Neural cell (in vitro differentiated cells): ENCODE measurements around the gene MIGA2.

Experiments
- CTCF ChIP-seq: fragments of 450-650 bp; IDR thresholded peaks from 2 replicates; pipeline ENCODE4 v1.5.1; 2014; ENCODE audit warnings: antibody characterized with exemption, mild to moderate bottlenecking, moderate library complexity; ENCODE audit not compliant: poor library complexity, severe bottlenecking
- EP300 ChIP-seq: fragments of 450-650 bp; conservative IDR thresholded peaks from 2 replicates; pipeline ENCODE4 v1.6.1; 2014; ENCODE audit warnings: antibody characterized with exemption, mild to moderate bottlenecking, moderate library complexity; ENCODE audit not compliant: poor library complexity, severe bottlenecking
- EZH2 ChIP-seq: fragments of 200-600, 300-800 bp; shearing (Covaris generic), sonication (generic); IDR thresholded peaks from 2 replicates; pipeline ENCODE4 v1.6.1; 2014; ENCODE audit warnings: antibody characterized with exemption, low read length, borderline replicate concordance, mild to moderate bottlenecking; ENCODE audit not compliant: insufficient read depth, poor library complexity, severe bottlenecking
- MXI1 ChIP-seq: fragments of 450-650 bp; conservative IDR thresholded peaks from 2 replicates; pipeline ENCODE4 v1.6.1; 2014; ENCODE audit warnings: antibody characterized with exemption, mild to moderate bottlenecking; ENCODE audit not compliant: poor library complexity, severe bottlenecking
- POLR2AphosphoS5 ChIP-seq: IDR thresholded peaks from 2 replicates; pipeline ENCODE4 v1.6.1; 2012
- RAD21 ChIP-seq: fragments of 450-650 bp; conservative IDR thresholded peaks from 2 replicates; pipeline ENCODE4 v1.6.1; 2014; ENCODE audit warnings: antibody characterized with exemption, mild to moderate bottlenecking, moderate library complexity
- REST ChIP-seq: IDR thresholded peaks from 2 replicates; pipeline ENCODE4 v1.6.1; 2012; ENCODE audit warnings: borderline replicate concordance
- TAF1 ChIP-seq: IDR thresholded peaks from 2 replicates; pipeline ENCODE4 v1.6.1; 2012; ENCODE audit warnings: low read depth

- TF ChIP-seq CTCF = no peak
- TF ChIP-seq POLR2AphosphoS5 = no peak
- no peak for TF ChIP-seq MXI1
- TF ChIP-seq EZH2 = no peak
- no peak for TF ChIP-seq REST
- no peak for TF ChIP-seq EP300
- no peak for TF ChIP-seq TAF1
- TF ChIP-seq RAD21 = no peak
These were observed 34.5 kb downstream of the MIGA2 start for GRCh38 chr9:129070696-129071525.
